HG02588 (cell line): ENCODE measurements around the gene CCDC7.
"Not testable (repeated sequence)": the region's sequence is repeated elsewhere in the genome, so short reads cannot be mapped to it uniquely, and the experiment has no call there.

Experiments used
- ATAC-seq: cut with Tn5 transposase; IDR thresholded peaks from one replicate; pipeline ENCODE4 v1.9.1; 2021; ENCODE audit warnings: mild to moderate bottlenecking, moderate library complexity; ENCODE audit not compliant: unreplicated experiment

The CCDC7 gene

DNA sequence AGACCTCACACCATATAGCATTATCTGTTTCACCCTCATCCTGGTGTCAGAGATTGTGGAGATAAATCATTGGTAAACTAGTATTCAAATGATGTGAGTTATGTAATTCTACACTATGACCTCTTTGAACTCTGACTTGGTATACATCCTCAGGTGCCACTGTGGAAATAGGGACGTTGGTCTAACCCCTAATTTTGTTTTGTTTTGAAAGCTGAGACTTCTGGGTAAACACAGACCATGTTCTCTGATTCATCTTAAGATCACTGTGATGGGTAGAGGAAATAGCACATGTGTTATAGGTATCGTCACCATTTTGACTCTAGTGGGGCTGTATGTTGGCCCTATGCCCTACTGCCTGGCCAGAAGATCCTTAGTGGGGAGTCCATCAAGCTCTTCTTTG is 241.6 kb downstream of the CCDC7 start:
- no peak for ATAC-seq

DNA sequence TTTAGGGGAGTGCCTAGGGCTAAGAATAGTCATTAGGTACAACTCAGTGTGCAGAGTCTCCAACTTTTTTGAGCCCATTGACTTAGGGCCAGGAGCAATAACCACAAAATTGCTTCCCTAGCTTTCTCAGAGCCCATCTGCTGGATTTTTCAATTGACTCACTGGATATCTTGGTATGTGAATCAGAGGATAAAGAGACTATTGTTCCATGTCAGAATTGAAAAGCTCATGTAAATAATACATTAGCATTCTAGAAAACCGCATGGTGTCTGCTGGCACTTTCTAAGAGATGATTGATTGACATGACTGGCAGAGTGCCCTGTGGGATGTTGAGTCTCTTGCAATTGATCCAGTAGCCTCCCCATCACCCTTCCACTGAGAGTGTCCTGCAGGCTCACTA is 246.2 kb downstream of the CCDC7 start:
- ATAC-seq, result no peak

DNA sequence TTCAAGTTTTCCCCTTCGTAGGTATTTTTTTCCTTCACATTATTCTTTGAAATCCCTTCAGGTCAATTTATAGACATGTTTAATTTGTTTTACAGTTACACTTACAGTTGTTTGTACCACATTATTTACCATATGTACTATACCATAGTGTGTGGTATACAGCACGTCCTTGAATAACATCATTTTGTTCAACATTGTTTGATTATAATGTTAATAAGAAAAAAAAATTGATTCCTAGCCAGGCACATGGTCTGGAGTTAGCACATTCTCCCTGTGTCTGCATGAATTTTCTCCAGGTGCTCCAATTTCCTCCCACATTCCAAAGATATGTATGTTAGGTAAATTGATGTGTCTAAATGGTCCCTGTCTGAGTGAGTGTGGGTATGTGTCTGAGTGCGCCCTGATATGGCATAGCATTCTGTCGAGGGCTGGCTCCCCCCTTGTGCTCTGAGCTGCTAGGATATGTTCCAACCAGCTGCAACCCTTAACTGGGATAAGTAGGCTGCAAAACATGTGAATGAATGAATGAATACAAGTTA is 247.6 kb downstream of the CCDC7 start:
- no peak for ATAC-seq

DNA sequence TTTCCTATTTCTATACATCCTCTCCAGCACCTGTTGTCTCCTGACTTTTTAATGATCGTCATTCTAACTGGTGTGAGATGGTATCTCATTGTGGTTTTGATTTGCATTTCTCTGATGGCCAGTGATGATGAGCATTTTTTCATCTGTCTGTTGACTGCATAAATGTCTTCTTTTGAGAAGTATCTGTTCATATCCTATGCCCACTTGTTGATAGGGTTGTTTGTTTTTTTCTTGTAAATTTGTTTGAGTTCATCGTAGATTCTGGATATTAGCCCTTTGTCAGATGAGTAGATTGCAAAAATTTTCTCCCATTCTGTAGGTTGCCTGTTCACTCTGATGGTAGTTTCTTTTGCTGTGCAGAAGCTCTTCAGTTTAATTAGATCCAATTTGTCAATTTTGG is 253.7 kb downstream of the CCDC7 start:
- not testable (repeated sequence) for ATAC-seq

DNA sequence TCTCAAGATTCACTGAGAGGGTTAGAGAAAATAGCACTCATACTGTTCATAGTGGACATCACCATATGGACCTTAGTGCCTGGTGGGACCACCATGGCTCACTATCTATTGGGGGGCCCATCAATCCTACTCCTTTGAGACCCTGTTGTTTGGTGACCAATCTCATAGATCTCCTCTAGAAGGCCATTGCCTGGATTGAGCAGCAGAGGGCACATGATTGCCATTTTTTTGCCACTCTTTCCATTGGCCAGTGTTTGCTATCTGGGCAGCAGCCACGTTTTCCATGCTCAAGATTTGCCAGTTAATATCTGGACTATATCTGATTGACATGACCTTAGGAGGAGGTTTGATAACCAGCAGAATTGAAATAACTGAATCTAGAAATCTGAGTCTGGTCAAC is 267.6 kb downstream of the CCDC7 start:
- no peak for ATAC-seq

DNA sequence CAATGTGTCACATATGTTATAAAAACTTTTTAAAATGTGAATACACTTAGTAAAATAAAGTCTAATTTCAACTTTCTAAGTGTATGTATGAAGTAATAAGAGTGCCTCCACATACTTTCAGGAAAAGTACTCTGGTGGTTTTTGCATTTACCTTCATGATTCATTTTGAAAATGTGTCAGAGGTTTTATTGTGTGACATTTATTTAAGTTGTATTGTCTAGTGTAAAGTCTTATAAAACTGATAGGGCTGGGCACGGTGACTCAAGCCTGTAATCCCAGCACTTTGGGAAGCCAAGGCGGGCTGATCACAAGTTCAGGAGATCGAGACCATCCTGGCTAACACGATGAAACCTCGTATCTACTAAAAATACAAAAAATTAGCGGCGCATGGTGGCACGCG is 285.6 kb downstream of the CCDC7 start:
- ATAC-seq, result no peak

DNA sequence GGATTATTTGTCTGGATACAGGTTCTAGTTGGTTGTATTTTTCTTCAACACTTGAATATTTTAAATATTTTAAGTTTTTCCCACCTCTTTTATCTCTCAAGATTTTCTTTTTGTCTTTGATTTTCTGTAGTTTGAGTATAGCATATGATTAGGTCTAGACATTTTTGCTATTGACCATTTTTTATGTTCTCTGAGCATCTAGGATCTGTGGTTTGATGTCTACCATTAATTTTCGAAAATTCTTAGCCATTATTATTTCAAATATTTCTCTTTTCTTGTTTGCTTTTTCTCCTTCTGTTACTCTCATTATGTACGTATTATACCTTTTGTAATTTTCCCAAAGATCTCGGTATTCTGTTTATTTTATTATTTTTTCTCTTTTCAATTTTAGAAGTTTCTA is 293.0 kb downstream of the CCDC7 start:
- ATAC-seq, result no peak

DNA sequence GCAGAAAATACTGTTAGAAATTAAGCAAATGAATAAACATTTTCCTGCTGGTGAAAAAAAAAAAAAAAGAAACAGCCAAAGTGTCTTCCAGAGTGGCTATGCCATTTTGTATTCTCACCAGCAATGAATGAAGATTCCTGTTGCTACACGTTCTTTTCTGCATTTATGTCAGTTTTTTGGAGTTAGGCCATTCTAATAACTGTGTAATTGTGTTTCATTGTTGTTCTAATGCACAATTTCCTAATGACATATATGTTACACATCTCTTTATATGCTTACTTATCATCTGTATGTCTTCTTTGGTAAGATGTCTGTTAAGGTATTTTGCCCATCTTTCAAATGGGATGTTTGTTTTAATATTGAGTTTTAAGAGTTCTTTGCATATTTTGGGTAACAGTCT is 298.4 kb downstream of the CCDC7 start:
- ATAC-seq, result no peak

DNA sequence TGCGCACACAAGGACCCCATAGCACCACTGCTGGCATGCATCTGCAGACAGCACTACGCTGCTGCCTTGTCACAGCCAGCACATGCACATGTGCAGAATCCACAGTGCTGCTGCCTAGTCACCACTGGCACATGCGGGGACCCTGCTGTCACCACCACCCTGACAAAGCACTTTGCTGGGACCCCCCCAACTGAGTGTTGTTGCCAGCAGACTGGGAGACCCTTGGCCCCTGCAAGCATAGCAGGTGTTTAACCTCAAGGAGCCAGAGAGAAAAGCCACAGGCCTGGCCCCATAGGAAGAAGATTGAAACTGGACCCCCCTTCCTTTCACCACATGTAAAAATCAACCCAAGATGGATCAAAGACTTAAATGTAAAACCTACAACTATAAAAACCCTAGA is 300.9 kb downstream of the CCDC7 start:
- no peak for ATAC-seq

DNA sequence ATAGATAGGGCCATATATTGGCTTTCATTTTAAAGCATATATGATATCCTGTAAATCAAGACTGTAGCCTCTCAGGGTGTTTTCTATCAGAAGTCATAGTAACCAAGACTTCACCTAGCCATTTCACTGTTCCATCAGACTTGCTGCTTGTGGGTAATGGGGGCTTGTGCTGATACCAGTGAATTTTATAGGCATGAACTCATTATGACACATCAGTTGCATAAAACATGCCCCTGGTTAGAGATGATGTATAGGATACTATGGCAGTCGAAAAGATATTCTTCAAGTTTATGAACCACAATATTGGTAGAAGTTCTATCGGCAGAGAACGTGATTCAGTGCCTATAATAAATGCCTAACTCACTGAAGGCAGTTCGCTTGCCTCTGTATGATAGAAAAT is 305.6 kb downstream of the CCDC7 start:
- no peak for ATAC-seq

DNA sequence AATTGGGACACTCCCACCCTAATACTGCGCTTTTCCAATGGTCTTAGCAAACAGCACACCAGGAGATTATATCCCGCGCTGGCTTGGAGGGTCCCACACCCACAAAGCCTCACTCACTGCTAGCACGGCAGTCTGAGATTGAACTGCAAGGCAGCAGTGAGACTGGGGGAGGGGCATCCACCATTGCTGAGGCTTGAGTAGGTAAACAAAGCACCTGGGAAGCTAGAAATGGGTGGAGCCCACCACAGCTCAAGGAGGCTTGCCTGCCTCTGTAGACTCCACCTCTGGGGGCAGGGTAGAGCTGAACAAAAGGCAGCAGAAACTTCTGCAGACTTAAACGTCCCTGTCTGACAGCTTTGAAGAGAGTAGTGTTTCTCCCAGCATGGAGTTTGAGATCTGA is 309.0 kb downstream of the CCDC7 start:
- ATAC-seq, result not testable (repeated sequence)

DNA sequence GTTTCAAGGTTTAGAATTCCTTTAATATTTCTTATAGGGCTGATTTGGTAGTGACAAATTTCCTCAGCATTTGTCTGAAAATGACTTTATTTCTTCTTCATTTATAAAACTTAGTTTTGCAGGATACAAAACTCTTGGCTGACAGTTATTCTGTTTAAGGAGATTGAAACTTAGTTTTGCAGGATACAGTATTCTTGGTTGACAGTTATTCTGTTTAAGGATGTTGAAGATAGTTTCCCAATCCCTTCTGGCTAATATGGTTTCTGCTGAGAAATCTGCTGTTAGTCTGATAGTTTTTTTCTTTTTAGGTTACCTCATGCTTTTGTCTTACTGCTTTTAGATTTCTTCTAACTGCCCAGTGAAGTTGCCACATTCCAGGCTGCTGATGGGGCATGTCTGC is 325.3 kb downstream of the CCDC7 start:
- ATAC-seq, result no peak

DNA sequence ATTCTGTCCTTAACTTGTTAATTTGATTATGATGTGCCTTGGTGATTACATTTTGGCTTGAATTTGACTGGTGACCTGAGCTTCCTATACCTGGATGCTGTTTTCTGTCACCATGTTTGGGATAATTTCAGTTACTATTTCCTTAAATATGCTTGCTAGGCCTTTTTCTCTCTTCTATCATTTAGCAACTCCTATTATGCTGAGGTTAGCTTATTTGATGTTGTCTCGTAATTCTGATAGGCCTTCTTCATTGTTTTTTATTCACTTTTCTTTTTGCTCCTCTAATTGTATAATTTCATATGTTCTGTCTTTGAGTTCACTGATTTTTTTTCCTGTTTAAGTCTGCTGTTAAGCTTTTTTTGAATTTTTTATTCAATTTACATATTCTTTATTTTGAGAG is 327.2 kb downstream of the CCDC7 start:
- ATAC-seq, result no peak

DNA sequence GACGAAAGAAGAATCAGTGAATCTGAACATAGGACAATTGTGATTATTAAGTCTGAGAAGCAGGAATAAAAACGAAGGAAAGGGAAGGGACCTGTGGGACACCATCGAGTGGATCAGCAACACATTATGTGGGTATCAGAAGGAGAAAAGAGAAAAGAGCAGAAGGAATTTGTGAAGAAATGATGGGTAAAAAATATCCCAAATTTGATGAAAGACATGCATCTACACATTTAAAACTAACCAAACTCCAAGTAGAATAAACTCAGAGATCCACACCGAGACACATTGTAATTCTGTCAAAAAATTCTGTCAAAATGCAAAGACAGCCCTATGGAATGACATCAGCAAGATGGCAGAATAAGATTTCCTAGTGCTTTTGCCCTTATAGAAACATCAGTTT is 341.0 kb downstream of the CCDC7 start:
- ATAC-seq, result no peak

DNA sequence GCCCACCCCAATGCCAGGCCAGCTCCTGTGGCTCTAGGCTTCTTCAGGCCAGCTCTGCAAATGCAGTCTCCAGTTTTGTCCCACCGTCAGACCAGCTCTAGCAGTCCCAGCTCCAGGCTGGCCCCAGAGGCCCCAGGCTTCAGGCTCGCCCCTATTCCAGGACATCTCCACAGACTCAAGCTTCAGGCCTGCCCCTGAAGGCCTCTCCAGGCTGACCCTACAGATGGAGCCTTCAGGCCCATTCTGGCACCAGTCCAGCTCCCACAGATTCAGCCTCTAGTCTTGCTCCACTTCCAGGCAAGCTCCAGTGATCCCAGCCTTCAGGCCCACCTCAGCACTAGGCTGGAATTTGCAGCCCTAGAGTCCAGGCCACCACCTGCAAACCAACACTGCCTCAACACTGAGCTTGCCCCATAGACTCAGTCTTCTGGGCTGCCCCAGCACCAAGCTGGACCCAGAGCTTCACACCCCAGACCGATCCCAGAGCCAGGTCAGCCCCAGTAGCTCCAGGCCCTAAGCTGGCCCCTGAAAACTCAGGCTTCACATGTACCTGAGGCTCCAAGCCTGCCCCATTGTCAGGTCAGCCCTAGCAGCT is 341.8 kb downstream of the CCDC7 start:
- ATAC-seq, result no peak

DNA sequence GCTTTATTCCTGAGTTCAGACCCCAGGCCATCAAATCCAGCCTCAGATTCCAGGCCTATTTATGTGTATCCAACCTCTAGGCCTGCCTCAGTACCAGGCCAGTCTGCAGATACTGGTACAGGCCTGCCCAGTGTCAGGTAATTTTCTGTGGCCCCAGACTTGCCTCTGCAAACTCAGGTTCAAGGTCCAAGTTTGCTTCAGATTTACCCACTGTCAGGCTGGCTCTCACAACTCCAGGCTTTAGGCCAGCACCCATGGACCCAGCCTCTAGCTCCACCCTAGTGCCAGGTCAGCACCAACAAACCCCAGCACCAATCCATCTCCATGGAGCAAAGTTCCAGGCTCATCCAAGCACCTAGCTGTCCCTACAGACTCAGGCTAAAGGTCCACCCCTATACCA is 342.4 kb downstream of the CCDC7 start:
- ATAC-seq, result no peak

DNA sequence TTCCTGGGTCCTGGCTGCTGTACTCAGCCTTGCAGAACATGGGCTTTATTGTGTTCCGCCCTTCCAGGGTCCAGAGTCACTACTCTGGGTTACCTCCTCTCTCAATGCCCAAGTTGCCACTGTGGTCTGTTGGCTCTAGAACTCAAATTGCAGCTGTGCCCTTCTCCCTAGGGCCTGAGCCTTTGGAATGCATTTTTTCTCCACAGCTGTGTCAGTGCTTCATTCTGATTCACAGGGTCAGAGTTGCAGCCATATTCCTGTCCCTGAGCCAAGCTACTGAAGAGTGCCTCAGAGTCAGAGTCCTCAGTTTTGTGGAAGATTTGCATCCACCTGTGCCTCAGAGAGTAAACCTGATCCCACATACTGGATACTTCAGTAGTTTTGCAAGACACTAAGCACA is 344.5 kb downstream of the CCDC7 start:
- ATAC-seq, result no peak

DNA sequence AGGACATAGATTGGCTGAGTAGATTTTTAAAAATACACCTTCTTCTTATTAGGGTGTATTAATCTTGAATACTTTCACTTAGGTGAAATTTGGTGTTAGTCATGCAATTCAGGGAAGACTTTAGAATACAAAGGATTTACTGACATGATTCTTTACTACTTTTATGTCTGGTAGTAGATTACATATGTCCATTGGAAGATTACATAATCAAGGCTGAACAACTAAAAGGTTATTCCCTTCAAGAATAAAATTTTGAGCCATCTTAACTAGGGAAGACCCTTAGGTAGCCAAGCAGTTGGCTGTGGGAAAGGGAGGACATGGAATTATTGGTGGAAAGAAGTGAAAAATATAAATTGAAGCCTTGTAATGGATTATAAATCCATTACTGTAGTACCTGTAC is 347.1 kb downstream of the CCDC7 start:
- ATAC-seq, result no peak

DNA sequence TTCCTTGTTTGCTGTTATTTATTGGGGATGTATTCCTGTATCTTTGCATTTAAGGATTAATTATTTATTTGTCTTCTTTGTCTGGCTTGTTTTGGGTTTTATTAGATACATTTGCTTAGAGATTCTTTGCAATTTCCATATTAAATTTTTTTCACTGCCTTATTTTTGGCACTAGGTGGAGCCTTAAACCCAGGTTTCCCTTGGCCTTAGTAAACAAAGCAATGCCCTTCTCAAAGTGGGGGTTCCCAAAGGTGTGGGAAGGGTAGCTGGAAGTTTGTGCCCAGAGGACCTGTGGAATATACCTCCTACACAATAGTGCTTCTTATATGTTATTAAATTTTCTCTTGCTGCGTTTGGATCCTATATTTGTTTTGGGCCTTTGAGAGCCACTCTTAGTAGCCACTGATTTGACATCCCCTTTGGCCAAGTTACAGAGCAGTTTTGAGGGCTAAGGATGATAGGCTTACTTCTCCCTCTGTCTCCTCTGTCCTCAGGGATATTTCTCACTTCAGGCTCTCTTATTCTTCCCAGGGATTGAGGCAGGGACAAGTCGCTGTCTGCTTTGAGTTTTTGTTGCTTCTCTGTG is 349.8 kb downstream of the CCDC7 start:
- peak; percentile 51 for ATAC-seq

DNA sequence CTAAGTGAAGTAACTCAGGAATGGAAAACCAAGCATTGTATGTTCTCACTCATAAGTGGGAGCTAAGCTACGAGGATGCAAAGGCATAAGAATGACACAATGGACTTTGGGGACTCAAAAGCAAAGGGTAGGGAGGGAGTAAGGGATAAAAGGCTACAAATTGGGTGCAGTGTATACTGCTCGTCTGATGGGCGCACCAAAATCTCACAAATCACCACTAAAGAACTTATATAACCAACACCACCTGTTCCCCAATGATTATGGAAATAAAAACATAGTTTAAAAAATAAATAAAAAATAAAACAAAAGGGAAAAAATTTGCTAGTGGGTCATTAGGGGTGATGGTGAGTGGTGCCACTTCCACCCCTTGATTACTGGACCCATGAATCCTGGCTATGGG is 351.5 kb downstream of the CCDC7 start:
- not testable (repeated sequence) for ATAC-seq

DNA sequence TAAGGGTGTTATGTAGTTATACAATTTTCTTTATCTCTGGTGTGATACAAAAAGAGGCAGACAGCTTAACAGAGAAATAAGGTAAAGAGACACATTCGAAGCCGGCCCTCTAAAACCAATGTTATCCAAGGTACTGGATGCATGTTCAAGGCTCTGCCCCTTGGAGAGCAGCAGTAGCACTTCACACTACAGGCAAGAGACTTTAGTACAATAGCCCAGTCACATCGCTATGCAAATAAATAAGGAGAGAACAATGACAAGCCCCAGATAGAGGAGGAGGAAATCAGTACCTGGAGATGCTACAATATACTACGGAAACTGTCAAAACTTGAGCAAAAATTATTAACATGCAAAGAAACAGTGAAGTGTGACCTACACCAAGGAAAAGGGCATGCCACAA is 401.0 kb downstream of the CCDC7 start:
- ATAC-seq, result no peak

DNA sequence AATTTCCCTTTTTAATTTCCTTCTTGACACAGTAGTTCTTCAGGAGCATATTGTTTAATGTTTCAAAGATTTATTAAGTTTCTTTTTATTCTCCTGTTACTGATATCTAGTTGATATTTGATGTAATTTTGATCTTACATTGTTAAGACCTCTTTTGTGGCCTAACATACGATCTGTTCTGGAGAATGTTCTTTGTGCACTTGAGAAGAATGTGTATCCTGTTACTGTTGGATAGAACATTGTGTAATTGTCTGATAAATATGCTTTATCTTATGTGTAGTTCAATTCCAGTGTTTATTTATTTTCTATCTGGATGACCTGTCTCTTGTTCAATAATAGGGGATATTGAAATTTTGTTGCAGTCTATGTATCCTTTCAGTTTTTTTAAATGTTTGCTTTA is 405.4 kb downstream of the CCDC7 start:
- ATAC-seq, result no peak

DNA sequence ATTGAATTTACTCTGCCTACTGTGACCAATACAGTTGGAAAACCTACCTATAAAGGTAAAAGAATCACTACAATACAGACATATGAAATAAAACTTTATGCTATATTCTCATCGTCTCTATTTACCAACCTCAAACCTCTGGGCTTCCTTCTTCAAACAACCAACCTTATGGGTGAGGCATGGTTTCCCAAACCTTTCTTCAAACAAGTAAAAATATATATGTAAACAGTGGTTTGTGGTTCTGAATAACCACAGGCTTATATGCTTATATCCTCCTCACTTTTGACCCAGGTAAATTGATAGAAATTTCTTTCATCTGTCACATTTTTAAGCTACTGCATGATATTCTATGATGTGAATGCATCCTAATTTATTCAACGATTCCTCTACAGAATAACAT is 408.5 kb downstream of the CCDC7 start:
- no peak for ATAC-seq
